ENCODE measurements around the gene VGLL4.

DNA sequence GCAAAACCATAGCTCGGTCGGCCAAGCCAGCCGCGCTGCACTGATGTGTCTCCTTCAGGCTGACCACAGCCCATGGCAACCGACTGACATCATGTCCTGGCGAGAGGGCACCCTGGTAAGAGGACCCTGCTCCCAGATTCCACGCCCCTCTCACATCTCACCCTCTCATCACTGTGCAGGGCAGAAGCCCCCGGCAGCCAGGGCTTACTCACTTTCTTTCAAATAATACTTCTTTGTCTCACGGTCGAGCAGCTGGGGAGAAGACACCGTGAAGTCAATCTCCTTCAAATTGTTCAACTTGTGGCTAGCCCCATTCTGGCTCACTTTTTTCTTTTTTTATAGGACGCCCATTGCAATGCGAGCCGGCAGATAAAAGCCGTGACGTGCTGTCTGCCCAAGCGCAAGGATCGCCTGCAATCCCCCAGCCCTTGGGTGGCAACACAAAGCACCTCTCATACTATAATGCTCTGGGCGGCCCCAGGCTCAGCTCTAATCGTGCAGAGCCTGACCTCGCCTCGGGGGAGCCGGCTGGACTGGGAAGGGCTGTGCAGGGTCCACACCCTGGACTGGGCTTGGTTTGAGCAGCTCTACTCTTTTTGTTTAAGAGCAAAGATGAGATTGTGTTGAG lies 33.6 kb downstream of the VGLL4 start:
- TF ChIP-seq, protein P1, sequence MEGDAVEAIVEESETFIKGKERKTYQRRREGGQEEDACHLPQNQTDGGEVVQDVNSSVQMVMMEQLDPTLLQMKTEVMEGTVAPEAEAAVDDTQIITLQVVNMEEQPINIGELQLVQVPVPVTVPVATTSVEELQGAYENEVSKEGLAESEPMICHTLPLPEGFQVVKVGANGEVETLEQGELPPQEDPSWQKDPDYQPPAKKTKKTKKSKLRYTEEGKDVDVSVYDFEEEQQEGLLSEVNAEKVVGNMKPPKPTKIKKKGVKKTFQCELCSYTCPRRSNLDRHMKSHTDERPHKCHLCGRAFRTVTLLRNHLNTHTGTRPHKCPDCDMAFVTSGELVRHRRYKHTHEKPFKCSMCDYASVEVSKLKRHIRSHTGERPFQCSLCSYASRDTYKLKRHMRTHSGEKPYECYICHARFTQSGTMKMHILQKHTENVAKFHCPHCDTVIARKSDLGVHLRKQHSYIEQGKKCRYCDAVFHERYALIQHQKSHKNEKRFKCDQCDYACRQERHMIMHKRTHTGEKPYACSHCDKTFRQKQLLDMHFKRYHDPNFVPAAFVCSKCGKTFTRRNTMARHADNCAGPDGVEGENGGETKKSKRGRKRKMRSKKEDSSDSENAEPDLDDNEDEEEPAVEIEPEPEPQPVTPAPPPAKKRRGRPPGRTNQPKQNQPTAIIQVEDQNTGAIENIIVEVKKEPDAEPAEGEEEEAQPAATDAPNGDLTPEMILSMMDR (conservative IDR thresholded peaks at IDR 0.05; ENCODE audit: low read depth, low read length): no peak
- TF ChIP-seq EZH2 (IDR thresholded peaks at IDR 0.05; ENCODE audit: low read length, unreplicated experiment): no peak

Measured in PC-3 (cell line).